ENCODE data around the gene CSNK1D. TPM values are rescaled to one million over a fixed set of nuclear protein-coding genes. Genes with fewer than 3 reads are reported as not detected.
A peak's percentile ranks its signal among the peaks of the same experiment; 100 is the strongest.

CSNK1D gene
- total RNA-seq, 1 experiment from 2014 or later: 191 TPM

DNA sequence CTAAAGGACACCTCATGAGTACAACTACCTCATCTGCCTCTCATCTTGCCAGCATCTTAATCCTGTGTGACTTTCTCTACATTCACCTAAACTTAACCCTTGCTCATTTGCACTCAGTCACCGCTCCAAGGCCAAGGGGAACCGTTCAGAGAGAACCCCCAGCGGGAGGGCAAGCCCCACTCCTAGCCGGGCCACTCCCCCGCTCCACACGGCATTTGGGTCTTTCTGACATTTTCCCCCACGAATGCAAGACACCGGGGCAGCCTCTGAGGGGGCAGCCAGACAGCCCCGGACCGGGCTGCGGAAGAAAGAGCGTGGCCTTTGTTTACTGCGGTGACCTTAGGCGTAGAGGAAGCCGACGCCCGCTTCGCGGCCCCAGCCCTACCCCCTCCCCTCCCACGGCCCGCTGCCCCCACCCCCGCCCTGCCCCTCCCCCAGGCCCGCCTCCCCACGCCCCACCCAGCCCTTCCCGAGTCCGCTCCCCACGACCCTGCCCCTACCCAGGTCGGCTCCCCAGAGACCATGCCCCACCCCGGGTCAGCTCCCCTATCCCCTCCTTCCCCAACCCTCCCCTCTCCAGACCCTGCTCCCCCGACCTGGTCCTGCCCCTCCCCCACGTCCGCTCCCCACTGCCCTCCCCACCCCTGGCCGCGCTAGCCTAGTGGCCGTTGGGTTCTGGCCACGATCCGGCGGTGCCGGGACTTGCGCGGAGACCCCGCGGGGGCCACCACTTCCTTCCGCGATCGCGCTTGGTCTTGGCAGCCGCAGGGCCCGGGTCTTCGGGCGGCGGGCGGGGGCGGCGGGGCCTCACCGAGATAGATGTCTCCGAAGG, 789 bp downstream of the CSNK1D start:
- CTCF ChIA-PET: no interaction called here

DNA sequence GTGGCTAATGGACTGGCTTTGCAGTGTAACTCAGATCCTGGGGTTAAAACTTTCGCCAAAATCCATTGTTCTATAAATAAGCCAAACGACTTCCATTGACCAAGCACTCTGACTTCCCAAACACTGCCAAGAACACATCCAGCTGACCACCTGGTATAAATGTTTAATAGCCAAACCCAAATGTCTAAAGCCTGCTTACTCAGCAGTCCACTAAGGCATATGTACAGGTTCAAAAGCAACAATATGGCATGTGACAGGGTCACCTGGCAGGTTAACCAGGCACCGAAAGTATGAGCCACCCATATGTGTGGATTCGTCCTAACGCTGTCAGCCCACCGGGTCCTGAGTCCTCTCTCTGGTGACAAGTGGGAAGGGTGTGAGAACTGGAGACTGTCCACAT, 2.1 kb downstream of the CSNK1D start:
- Mint-ChIP-seq H3K36me3 (ENCODE audit: insufficient read depth, unreplicated experiment) (peaks cover 68% of the 10 kb centered on the region), H3K4me1 (ENCODE audit: insufficient read depth, unreplicated experiment) (peaks cover 35% of the 10 kb centered on the region), H3K27me3 (ENCODE audit: insufficient read depth, unreplicated experiment) (no peaks in the 10 kb centered on the region), H3K4me3 (ENCODE audit: unreplicated experiment) (peak overlapping the region; percentile 77), H3K27ac (ENCODE audit: low read depth, unreplicated experiment) (no peak overlapping the region), H3K9me3 (ENCODE audit: unreplicated experiment) (no peaks in the 10 kb centered on the region)
- POLR2A ChIA-PET: interaction anchor here (0.6 to 2.2 kb wide), 5 partner anchors 21 to 76 kb away, joined by 3 to 9 read pairs (median 4); no protein-coding TSS in a partner anchor
- TSS peak; percentile 23 for BruUV-seq (replicated peaks)
- CTCF ChIA-PET: no interaction called here
- TF ChIP-seq, protein P1, sequence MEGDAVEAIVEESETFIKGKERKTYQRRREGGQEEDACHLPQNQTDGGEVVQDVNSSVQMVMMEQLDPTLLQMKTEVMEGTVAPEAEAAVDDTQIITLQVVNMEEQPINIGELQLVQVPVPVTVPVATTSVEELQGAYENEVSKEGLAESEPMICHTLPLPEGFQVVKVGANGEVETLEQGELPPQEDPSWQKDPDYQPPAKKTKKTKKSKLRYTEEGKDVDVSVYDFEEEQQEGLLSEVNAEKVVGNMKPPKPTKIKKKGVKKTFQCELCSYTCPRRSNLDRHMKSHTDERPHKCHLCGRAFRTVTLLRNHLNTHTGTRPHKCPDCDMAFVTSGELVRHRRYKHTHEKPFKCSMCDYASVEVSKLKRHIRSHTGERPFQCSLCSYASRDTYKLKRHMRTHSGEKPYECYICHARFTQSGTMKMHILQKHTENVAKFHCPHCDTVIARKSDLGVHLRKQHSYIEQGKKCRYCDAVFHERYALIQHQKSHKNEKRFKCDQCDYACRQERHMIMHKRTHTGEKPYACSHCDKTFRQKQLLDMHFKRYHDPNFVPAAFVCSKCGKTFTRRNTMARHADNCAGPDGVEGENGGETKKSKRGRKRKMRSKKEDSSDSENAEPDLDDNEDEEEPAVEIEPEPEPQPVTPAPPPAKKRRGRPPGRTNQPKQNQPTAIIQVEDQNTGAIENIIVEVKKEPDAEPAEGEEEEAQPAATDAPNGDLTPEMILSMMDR (IDR thresholded peaks at IDR 0.05; ENCODE audit: unreplicated experiment): no peak
- intact Hi-C loops (cut with micrococcal nuclease): no loop called here
- DNase-seq (ENCODE audit: unreplicated experiment): no peak

More for the DNA sequence above, 789 bp downstream of the CSNK1D start:
- Mint-ChIP-seq H3K4me1 (ENCODE audit: insufficient read depth, unreplicated experiment) (peaks cover 23% of the 10 kb centered on the region), H3K36me3 (ENCODE audit: insufficient read depth, unreplicated experiment) (peaks cover 55% of the 10 kb centered on the region), H3K9me3 (ENCODE audit: unreplicated experiment) (no peaks in the 10 kb centered on the region), H3K4me3 (ENCODE audit: unreplicated experiment) (peak overlapping the region; percentile 77), H3K27ac (ENCODE audit: low read depth, unreplicated experiment) (peak overlapping the region; percentile 100), H3K27me3 (ENCODE audit: insufficient read depth, unreplicated experiment) (no peaks in the 10 kb centered on the region)
- DNase-seq (ENCODE audit: unreplicated experiment): no peak
- TF ChIP-seq, protein P1 (IDR thresholded peaks at IDR 0.05; ENCODE audit: unreplicated experiment): no peak
- POLR2A ChIA-PET: interaction anchor here (0.6 to 2.3 kb wide), 17 partner anchors 10 to 223 kb away, joined by 3 to 38 read pairs (median 4); partner anchors contain the start of gene SECTM1
- intact Hi-C loops (cut with micrococcal nuclease): no loop called here
- no TSS peak for BruUV-seq (replicated peaks)

DNA sequence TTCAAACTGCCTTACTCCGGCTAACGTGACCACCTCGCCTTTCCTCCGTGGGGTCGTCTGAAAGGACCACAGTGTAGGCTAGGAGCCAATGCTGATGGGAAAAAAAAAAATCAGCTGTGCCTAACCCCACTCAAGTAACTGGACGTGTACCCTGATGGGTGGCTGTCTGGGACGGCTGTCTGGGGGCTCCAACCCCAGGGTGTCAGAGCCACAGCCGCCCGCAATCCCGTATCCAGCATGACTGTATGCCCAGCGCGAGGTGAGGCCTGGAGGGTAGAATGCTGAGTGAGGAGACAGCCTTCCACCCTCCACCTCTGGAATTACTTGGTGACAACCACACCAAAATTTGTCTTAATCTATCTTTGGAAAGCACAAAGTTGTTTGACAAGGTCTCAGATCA, 2.8 kb downstream of the CSNK1D start:
- Mint-ChIP-seq H3K9me3 (ENCODE audit: unreplicated experiment) (no peaks in the 10 kb centered on the region), H3K36me3 (ENCODE audit: insufficient read depth, unreplicated experiment) (peaks cover 76% of the 10 kb centered on the region), H3K27me3 (ENCODE audit: insufficient read depth, unreplicated experiment) (no peaks in the 10 kb centered on the region), H3K27ac (ENCODE audit: low read depth, unreplicated experiment) (no peak overlapping the region), H3K4me1 (ENCODE audit: insufficient read depth, unreplicated experiment) (peaks cover 39% of the 10 kb centered on the region), H3K4me3 (ENCODE audit: unreplicated experiment) (no peak overlapping the region)
- intact Hi-C loops (cut with micrococcal nuclease): no loop called here
- BruUV-seq (replicated peaks): no TSS peak
- DNase-seq (ENCODE audit: unreplicated experiment): no peak
- TF ChIP-seq, protein P1 (IDR thresholded peaks at IDR 0.05; ENCODE audit: unreplicated experiment): no peak
- ChIA-PET CTCF (no interaction called here), POLR2A (interaction anchor here (2.2 kb wide), 2 partner anchors 21 to 27 kb away, joined by 6 to 9 read pairs; no protein-coding TSS in a partner anchor)

DNA sequence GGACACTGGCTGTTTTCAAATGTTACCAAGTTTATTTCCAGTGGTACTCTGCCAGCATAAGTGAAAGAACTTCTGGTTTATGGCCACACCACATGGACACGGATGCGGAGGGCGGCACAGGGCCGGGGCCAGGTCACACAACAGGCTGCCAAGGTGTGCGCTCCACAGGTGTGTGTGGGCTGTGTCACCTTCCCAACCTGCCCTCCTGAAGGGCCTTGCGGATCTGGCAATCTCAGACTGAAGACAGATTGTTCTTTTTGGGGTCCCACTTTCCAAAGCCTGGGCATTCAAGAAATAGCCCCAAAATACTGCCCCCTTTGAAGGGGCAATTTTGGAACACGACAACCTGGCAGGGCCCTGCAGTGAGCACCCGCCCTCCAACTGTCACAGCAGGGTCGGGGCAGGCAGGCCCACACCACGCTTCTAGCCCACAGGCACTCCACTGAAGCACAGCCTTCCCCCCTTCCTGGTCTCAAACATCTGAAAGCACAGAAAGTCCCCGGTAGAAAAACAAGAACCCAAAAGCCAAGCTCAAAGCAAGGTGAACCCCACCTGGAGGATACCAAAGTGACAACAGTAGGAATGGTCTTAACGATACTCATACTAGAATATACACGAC, 3.5 kb downstream of the CSNK1D start:
- no peak for DNase-seq (ENCODE audit: unreplicated experiment)
- BruUV-seq (replicated peaks): no TSS peak
- no peaks in the 10 kb centered on the region for H3K27me3 Mint-ChIP-seq (ENCODE audit: insufficient read depth, unreplicated experiment)
- H3K27ac Mint-ChIP-seq (ENCODE audit: low read depth, unreplicated experiment): peak overlapping the region; percentile 49
- H3K36me3 Mint-ChIP-seq (ENCODE audit: insufficient read depth, unreplicated experiment): peaks cover 82% of the 10 kb centered on the region
- ChIA-PET POLR2A (interaction anchor here (1.1 to 3.0 kb wide), 4 partner anchors 22 to 28 kb away, joined by 3 to 23 read pairs (median 8); no protein-coding TSS in a partner anchor), CTCF (interaction anchor here (1.2 kb wide), 1 partner anchor 33 kb away, joined by 3 read pairs; no protein-coding TSS in a partner anchor)
- H3K4me3 Mint-ChIP-seq (ENCODE audit: unreplicated experiment): no peak overlapping the region
- no peaks in the 10 kb centered on the region for H3K9me3 Mint-ChIP-seq (ENCODE audit: unreplicated experiment)
- intact Hi-C loops (cut with micrococcal nuclease): no loop called here
- H3K4me1 Mint-ChIP-seq (ENCODE audit: insufficient read depth, unreplicated experiment): peaks cover 39% of the 10 kb centered on the region
- TF ChIP-seq, protein P1 (IDR thresholded peaks at IDR 0.05; ENCODE audit: unreplicated experiment): no peak
